Activated B cell treated with CpG ODN at 0.5 μM for 24 hours (primary cell): ENCODE data around the gene ZNF892. TPM values are rescaled to one million over a fixed set of nuclear protein-coding genes. Genes with fewer than 3 reads are reported as not detected.
A peak's percentile ranks its signal among the peaks of the same experiment; 100 is the strongest.

Experiments used
- ATAC-seq: fragments of 200-7000 bp; cut with Tn5 transposase; one replicate; pipeline ENCODE4 v1.10.0; 2021; ENCODE audit warnings: low read depth, mild to moderate bottlenecking, moderate library complexity
- CTCF ChIA-PET: fragments of 350-600 bp; sonication (Branson Sonifier 250); formaldehyde crosslinking; loops from one replicate; lab custom pipeline; 2021; ENCODE audit warnings: antibody characterized with exemption; lab: Charles Lee
- POLR2A ChIA-PET: fragments of 350-600 bp; sonication (Branson Sonifier 250); formaldehyde crosslinking; loops from one replicate; lab custom pipeline; 2021; ENCODE audit warnings: antibody characterized with exemption; lab: Charles Lee
- DNase-seq: peaks from one replicate; pipeline ENCODE4 v3.0.0; 2022
- H3K27ac Mint-ChIP-seq: one replicate; pipeline ENCODE4 v1.8.0; 2020; ENCODE audit warnings: mixed read lengths
- H3K27me3 Mint-ChIP-seq: one replicate; pipeline ENCODE4 v1.8.0; 2021; ENCODE audit warnings: mixed read lengths
- H3K36me3 Mint-ChIP-seq: one replicate; pipeline ENCODE4 v1.8.0; 2021; ENCODE audit warnings: low read depth, mixed read lengths
- H3K4me1 Mint-ChIP-seq: one replicate; pipeline ENCODE4 v1.8.0; 2021; ENCODE audit warnings: mixed read lengths
- H3K4me3 Mint-ChIP-seq: one replicate; pipeline ENCODE4 v1.8.0; 2020; ENCODE audit warnings: mild to moderate bottlenecking, mixed read lengths
- H3K9me3 Mint-ChIP-seq: one replicate; pipeline ENCODE4 v1.8.0; 2020; ENCODE audit warnings: mixed read lengths
- intact Hi-C: fragments of 100-400 bp; cut with micrococcal nuclease; formaldehyde crosslinking; loops from one replicate; pipeline ENCODE4 v1.15.1; 2024
- total RNA-seq: library from RNA; stranded (reverse); gene quantifications from 2 replicates; pipeline ENCODE4 v1.2.3, GENCODE V29; 2022
- TF ChIP-seq, protein P1 (sequence below): fragments of 200-600 bp; IDR thresholded peaks from one replicate; pipeline ENCODE4 v1.8.0; 2022; ENCODE audit warnings: antibody characterized with exemption, mild to moderate bottlenecking

The ZNF892 gene
- total RNA-seq, 1 donor from 2014 or later: 4.3 TPM

DNA sequence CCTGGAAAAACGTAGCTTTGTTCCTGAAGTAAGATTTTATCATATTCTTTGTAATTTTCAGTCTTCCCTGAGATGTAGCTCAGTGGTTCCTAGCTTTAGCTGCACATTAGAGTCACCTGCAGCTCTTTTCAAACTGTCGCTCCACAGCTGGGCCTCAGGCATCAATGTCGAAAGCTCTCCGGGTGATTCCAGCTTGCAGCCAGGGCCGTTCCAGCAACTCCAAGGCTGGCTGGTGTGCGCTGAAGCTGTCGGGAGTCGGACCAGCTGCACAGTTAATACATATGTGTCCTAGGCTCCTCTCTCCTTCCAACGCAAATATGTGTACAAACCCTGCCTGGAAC, 42.3 kb upstream of the ZNF892 start:
- ChIA-PET POLR2A (interaction anchor here (0.7 to 4.2 kb wide), 6 partner anchors 10 to 238 kb away, joined by 3 to 40 read pairs (median 4); partner anchors contain the start of genes FAHD2A, MRPS5 and ZNF892), CTCF (no interaction called here)
- no peaks in the 10 kb centered on the region for H3K27me3 Mint-ChIP-seq
- H3K9me3 Mint-ChIP-seq: no peaks in the 10 kb centered on the region
- intact Hi-C loops: loop anchor here (1.0 to 2.0 kb wide), 3 partner anchors 42 to 238 kb away; partner anchors contain the start of genes FAHD2A and ZNF892
- ATAC-seq: peak; percentile 10
- no peak for DNase-seq
- H3K4me1 Mint-ChIP-seq: peaks cover 29% of the 10 kb centered on the region
- TF ChIP-seq, protein P1, sequence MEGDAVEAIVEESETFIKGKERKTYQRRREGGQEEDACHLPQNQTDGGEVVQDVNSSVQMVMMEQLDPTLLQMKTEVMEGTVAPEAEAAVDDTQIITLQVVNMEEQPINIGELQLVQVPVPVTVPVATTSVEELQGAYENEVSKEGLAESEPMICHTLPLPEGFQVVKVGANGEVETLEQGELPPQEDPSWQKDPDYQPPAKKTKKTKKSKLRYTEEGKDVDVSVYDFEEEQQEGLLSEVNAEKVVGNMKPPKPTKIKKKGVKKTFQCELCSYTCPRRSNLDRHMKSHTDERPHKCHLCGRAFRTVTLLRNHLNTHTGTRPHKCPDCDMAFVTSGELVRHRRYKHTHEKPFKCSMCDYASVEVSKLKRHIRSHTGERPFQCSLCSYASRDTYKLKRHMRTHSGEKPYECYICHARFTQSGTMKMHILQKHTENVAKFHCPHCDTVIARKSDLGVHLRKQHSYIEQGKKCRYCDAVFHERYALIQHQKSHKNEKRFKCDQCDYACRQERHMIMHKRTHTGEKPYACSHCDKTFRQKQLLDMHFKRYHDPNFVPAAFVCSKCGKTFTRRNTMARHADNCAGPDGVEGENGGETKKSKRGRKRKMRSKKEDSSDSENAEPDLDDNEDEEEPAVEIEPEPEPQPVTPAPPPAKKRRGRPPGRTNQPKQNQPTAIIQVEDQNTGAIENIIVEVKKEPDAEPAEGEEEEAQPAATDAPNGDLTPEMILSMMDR: no peak
- peak overlapping the region; percentile 100 for H3K4me3 Mint-ChIP-seq
- H3K36me3 Mint-ChIP-seq: peaks cover 10% of the 10 kb centered on the region
- peak overlapping the region; percentile 97 for H3K27ac Mint-ChIP-seq

DNA sequence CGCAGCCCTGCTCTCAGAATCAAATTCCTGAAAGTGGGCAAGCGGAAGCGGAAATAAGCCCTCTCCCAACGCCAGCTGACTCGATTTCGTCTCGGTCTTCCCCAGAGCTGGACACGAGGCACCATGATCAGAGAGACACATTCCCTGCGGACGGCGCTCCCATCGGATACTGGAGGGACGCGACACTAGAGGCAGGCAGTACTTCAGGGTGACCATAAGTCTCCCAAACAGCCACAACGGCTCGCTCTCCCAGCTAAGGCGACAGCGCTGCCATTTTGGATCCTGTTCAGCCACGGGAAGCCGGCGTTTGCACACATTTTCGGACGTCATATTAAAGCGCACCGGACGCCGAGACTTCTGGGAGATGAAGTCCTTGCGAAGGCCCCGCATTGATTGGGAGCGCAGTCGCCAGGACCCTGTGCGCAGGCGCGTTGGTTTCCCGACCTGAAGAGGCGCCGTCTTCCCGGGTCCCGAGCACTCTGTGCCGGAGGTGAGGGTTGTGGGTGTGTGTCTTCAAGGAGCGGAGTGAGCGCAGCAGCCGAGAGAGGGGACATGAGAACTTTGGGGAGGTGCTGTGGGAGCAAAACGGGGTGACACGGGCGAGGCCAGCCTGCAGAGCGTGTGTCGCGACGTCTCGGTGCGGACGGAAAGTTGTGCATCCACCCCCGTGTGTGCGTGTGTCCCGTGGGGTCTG, 41.8 kb upstream of the ZNF892 start, which contains the start of gene ZNF2:
Gene ZNF2 (plus strand): TSS at position 439 of the 694 bp plus-strand sequence. CDS start 10,418 bp downstream, outside the sequence.
- H3K36me3 Mint-ChIP-seq: peaks cover 10% of the 10 kb centered on the region
- H3K9me3 Mint-ChIP-seq: no peaks in the 10 kb centered on the region
- intact Hi-C loops: loop anchor here (1.0 to 2.0 kb wide), 3 partner anchors 42 to 237 kb away; partner anchors contain the start of genes FAHD2A and ZNF892
- H3K4me3 Mint-ChIP-seq: peak within 1 kb of the TSS; percentile 100
- TF ChIP-seq, protein P1: no peak
- ChIA-PET POLR2A (interaction anchor here (0.7 to 4.2 kb wide), 6 partner anchors 9 to 237 kb away, joined by 3 to 40 read pairs (median 4); partner anchors contain the start of genes FAHD2A, MRPS5 and ZNF892), CTCF (no interaction called here)
- ATAC-seq (peak; percentile 93), DNase-seq (peak; percentile 91)
- H3K4me1 Mint-ChIP-seq: peaks cover 25% of the 10 kb centered on the region
- H3K27ac Mint-ChIP-seq: peak within 1 kb of the TSS; percentile 97
- H3K27me3 Mint-ChIP-seq: no peaks in the 10 kb centered on the region

DNA sequence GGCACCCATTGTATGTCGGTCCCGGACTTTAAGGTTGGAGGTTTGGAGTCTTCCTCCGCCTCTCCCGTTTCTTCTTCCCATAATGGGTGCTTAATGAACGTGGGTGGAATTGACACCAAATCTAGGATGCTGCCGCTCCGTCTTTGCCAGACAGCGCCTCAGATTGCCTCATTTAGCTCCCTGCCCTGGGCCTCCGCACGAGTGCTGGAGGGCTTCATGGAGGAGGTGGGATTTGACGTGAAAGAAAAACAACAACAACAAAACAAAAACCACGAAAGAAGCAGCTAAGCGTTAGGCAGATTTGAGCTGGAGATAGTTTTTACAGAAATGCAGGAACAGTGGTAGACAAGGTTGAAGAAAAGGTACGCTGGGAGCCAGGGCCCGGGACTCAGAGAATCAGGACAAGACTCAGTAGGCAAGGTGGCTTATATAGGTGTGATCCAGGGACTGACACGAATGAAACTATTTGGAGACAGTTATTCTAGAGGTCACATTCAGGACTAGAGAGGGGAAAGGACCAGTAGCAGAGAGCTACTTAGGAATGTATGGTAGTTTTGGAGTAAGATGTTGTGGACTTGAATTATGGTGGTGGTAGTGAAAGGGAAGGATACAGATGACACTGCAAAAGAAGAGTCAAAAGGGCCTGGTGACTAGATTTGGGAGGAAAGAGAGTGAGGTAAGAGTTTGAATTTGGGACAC, 41.1 kb upstream of the ZNF892 start:
- Mint-ChIP-seq H3K4me1 (peaks cover 25% of the 10 kb centered on the region), H3K4me3 (peak overlapping the region; percentile 100), H3K27me3 (no peaks in the 10 kb centered on the region), H3K27ac (peak overlapping the region; percentile 97), H3K9me3 (no peaks in the 10 kb centered on the region), H3K36me3 (peaks cover 10% of the 10 kb centered on the region)
- ChIA-PET CTCF (no interaction called here), POLR2A (interaction anchor here (1.0 to 4.2 kb wide), 5 partner anchors 9 to 236 kb away, joined by 3 to 40 read pairs (median 4); partner anchors contain the start of genes FAHD2A, MRPS5 and ZNF892)
- intact Hi-C loops: no loop called here
- TF ChIP-seq, protein P1: no peak
- ATAC-seq (no peak), DNase-seq (no peak)

DNA sequence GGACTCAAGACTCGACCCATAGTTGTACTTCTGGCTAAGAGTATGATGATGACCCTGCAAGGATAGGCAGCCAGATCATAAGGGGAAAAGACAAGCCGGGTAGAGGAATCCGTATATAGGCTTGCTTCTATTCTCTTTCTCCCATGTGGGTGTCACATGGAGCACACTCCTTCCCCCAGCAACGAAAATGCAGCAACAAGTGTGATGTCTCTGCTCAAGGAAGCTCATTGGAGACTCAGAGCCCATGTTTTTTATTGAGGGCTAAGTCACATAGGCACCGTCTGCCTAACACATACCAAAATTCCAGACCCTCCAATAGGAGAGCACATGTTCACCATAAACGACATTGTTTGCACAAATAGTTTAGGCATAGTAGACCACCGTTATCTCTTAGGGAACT, 35.4 kb upstream of the ZNF892 start:
- ATAC-seq (no peak), DNase-seq (no peak)
- H3K36me3 Mint-ChIP-seq: peaks cover 7% of the 10 kb centered on the region
- H3K4me1 Mint-ChIP-seq: no peaks in the 10 kb centered on the region
- H3K4me3 Mint-ChIP-seq: no peak overlapping the region
- no peak overlapping the region for H3K27ac Mint-ChIP-seq
- intact Hi-C loops: no loop called here
- CTCF ChIA-PET: no interaction called here
- TF ChIP-seq, protein P1: no peak
- no peaks in the 10 kb centered on the region for H3K9me3 Mint-ChIP-seq
- POLR2A ChIA-PET: no interaction called here
- H3K27me3 Mint-ChIP-seq: no peaks in the 10 kb centered on the region
